HL-60 (cell line): Measurements from ENCODE around the gene TMEM41A.

ENCODE experiments used
- DNase-seq, 2 experiments: peaks; one replicate each; pipeline ENCODE4 v3.0.0-alpha.2; 2010 to 2020; ENCODE audit warnings: low read depth in 1 of 2, low spot score in 1 of 2
- H3K27ac ChIP-seq: fragments of 250-450 bp; sonication (Bioruptor Pico); replicated peaks from 2 replicates; pipeline ENCODE4 v1.5.1; 2020; ENCODE audit warnings: mild to moderate bottlenecking, moderate library complexity
- H3K27me3 ChIP-seq: fragments of 250-450 bp; sonication (Bioruptor Pico); 2 replicates; pipeline ENCODE4 v1.5.1; 2021; ENCODE audit warnings: mild to moderate bottlenecking, moderate library complexity; ENCODE audit not compliant: insufficient read depth, poor library complexity, severe bottlenecking
- H3K4me3 ChIP-seq: replicated peaks from 2 replicates; pipeline ENCODE4 v1.5.1; 2011; ENCODE audit warnings: mild to moderate bottlenecking, control low read depth, low read length; ENCODE audit not compliant: insufficient read depth
- GABPA ChIP-seq: IDR thresholded peaks from 2 replicates; pipeline ENCODE4 v1.6.1; 2012; ENCODE audit warnings: low read depth
- POLR2AphosphoS5 ChIP-seq: IDR thresholded peaks from 2 replicates; pipeline ENCODE4 v1.6.1; 2012; ENCODE audit warnings: low read depth
- SPI1 ChIP-seq: IDR thresholded peaks from 2 replicates; pipeline ENCODE4 v1.6.1; 2012; ENCODE audit warnings: low read depth, mild to moderate bottlenecking, borderline replicate concordance
- TF ChIP-seq, protein P1 (sequence below): IDR thresholded peaks from one replicate; pipeline ENCODE4 v1.5.1; 2011; ENCODE audit warnings: low read length, control low read depth, inconsistent platforms; ENCODE audit not compliant: insufficient read depth
- TF ChIP-seq, protein P2 (sequence below): IDR thresholded peaks from 2 replicates; pipeline ENCODE4 v1.6.1; 2012; ENCODE audit warnings: low read depth; ENCODE audit not compliant: insufficient replicate concordance

Gene TMEM41A

DNA sequence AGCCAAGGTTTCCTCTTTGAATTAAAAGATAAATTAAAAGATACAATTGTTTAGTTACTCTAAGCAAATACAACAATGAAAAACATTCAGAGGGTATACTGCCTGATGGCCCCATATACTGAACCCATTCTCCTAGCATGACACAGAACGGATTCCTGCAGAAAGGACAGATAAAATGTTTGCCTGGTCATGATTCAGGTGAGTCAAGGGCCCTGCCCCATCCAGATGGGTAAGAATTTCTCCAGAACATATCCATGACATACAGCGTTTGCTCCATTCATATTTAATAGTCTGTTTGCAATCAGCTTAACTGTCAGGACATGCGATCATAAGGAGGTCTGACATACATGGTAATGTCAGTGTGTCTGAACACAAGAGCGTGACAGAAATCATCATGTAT is 8.6 kb downstream of the TMEM41A start:
- H3K4me3 ChIP-seq: no peak overlapping the region

DNA sequence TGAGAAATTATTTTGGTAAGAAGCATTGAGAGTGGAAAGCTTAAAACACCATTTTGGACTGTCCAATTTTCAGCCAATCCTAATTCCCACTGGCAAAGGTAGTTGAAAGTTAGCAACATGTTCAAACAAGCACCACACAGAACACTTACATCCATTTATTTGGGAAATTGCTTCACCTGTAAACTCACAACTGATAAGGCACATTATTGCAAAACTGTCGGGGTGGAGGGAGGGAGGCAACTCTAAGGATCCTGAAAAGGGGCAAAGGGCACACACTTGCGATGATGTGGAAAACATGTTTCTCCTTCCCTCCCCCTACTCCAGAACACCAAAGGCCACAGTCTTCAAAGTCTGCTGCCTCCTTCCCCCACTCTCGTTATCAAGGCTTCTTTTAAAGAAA is 9.4 kb downstream of the TMEM41A start:
- no peak for DNase-seq
- no peaks in the 10 kb centered on the region for H3K27me3 ChIP-seq
- no peak overlapping the region for H3K4me3 ChIP-seq
- TF ChIP-seq GABPA (no peak), POLR2AphosphoS5 (no peak), SPI1 (no peak)
- TF ChIP-seq, protein P1, sequence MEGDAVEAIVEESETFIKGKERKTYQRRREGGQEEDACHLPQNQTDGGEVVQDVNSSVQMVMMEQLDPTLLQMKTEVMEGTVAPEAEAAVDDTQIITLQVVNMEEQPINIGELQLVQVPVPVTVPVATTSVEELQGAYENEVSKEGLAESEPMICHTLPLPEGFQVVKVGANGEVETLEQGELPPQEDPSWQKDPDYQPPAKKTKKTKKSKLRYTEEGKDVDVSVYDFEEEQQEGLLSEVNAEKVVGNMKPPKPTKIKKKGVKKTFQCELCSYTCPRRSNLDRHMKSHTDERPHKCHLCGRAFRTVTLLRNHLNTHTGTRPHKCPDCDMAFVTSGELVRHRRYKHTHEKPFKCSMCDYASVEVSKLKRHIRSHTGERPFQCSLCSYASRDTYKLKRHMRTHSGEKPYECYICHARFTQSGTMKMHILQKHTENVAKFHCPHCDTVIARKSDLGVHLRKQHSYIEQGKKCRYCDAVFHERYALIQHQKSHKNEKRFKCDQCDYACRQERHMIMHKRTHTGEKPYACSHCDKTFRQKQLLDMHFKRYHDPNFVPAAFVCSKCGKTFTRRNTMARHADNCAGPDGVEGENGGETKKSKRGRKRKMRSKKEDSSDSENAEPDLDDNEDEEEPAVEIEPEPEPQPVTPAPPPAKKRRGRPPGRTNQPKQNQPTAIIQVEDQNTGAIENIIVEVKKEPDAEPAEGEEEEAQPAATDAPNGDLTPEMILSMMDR: no peak
- TF ChIP-seq, protein P2, sequence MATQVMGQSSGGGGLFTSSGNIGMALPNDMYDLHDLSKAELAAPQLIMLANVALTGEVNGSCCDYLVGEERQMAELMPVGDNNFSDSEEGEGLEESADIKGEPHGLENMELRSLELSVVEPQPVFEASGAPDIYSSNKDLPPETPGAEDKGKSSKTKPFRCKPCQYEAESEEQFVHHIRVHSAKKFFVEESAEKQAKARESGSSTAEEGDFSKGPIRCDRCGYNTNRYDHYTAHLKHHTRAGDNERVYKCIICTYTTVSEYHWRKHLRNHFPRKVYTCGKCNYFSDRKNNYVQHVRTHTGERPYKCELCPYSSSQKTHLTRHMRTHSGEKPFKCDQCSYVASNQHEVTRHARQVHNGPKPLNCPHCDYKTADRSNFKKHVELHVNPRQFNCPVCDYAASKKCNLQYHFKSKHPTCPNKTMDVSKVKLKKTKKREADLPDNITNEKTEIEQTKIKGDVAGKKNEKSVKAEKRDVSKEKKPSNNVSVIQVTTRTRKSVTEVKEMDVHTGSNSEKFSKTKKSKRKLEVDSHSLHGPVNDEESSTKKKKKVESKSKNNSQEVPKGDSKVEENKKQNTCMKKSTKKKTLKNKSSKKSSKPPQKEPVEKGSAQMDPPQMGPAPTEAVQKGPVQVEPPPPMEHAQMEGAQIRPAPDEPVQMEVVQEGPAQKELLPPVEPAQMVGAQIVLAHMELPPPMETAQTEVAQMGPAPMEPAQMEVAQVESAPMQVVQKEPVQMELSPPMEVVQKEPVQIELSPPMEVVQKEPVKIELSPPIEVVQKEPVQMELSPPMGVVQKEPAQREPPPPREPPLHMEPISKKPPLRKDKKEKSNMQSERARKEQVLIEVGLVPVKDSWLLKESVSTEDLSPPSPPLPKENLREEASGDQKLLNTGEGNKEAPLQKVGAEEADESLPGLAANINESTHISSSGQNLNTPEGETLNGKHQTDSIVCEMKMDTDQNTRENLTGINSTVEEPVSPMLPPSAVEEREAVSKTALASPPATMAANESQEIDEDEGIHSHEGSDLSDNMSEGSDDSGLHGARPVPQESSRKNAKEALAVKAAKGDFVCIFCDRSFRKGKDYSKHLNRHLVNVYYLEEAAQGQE: no peak
- H3K27ac ChIP-seq: no peak overlapping the region

More for the DNA sequence above, 8.6 kb downstream of the TMEM41A start:
- Histone ChIP-seq H3K27me3 (no peaks in the 10 kb centered on the region), H3K27ac (no peak overlapping the region)
- TF ChIP-seq POLR2AphosphoS5: no peak
- no peak for TF ChIP-seq GABPA
- TF ChIP-seq, protein P2: no peak
- TF ChIP-seq, protein P1: no peak
- TF ChIP-seq SPI1: no peak
- no peak for DNase-seq

DNA sequence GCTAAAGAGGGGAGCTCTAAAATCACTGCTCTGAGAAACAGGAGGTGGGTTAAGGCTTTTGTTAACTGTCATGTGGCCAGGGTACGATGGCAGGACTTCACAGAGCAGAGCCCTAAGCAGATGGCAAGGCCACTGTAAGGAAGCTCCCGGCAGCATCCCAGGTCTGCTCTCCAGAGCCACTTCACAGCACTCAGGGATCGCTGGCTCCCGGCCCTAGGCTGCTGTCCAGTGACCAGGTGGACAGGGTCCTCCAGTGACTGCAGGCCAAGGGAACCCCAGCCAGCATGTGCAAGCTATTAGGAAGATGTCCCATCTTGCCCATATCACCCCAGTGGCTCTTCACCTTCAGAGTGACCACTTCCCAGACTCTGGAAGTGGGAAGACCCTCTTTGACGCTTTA is 10.4 kb downstream of the TMEM41A start:
- no peak for DNase-seq
- TF ChIP-seq POLR2AphosphoS5: no peak
- TF ChIP-seq GABPA: no peak
- no peak for TF ChIP-seq SPI1
- TF ChIP-seq, protein P1: no peak
- TF ChIP-seq, protein P2: no peak
- no peak overlapping the region for H3K27ac ChIP-seq
- no peaks in the 10 kb centered on the region for H3K27me3 ChIP-seq
- H3K4me3 ChIP-seq: no peak overlapping the region
